Breast epithelium (tissue), 4 donors: ENCODE data around the gene TRAF3IP1. TPM values are rescaled to one million over a fixed set of nuclear protein-coding genes. Genes with fewer than 3 reads are reported as not detected.
A peak's percentile ranks its signal among the peaks of the same experiment; 100 is the strongest.

ENCODE experiments used
- DNase-seq, 2 donors: peaks; one replicate each; pipeline ENCODE4 v3.0.0-alpha.2; 2019; ENCODE audit warnings: low spot score in 2 of 2
- H3K27ac ChIP-seq, 2 donors: fragments of 200-600 bp; sonication (generic) in 1 of 2; one replicate each; pipeline ENCODE4 v1.5.1; 2016 to 2019; ENCODE audit warnings: mild to moderate bottlenecking in 1 of 2
- H3K27me3 ChIP-seq, 2 donors: fragments of 200-600 bp; sonication (generic) in 1 of 2; one replicate each; pipeline versions ENCODE4 v1.5.1 to v1.6.0; 2017 to 2019; ENCODE audit warnings: control low read depth in 1 of 2, mild to moderate bottlenecking in 1 of 2
- H3K36me3 ChIP-seq: fragments of 200-600 bp; one replicate; pipeline ENCODE4 v1.5.1; 2019
- H3K4me1 ChIP-seq, 2 donors: fragments of 200-600 bp; sonication (generic); one replicate each; pipeline ENCODE4 v1.5.1; 2016 to 2019; ENCODE audit warnings: control low read depth in 1 of 2
- H3K4me3 ChIP-seq, 3 donors: fragments of 200-600 bp; sonication (generic); 1 replicate in 2 of 3; 2 replicates in 1 of 3; pipeline ENCODE4 v1.5.1; 2016 to 2019; ENCODE audit warnings: mild to moderate bottlenecking in 3 of 3, moderate library complexity in 2 of 3
- H3K9me3 ChIP-seq, 2 donors: fragments of 200-600 bp; sonication (generic) in 1 of 2; one replicate each; pipeline ENCODE4 v1.5.1; 2016 to 2019; ENCODE audit warnings: control low read depth in 1 of 2
- POLR2A ChIP-seq: fragments of 450-650 bp; IDR thresholded peaks from one replicate; pipeline ENCODE4 v1.6.1; 2016; ENCODE audit warnings: antibody characterized with exemption, mild to moderate bottlenecking, moderate library complexity
- POLR2AphosphoS5 ChIP-seq, 3 donors: sonication (generic); formaldehyde crosslinking; IDR thresholded peaks; one replicate each; pipeline ENCODE4 v1.6.1; 2017; ENCODE audit warnings: antibody characterized with exemption in 3 of 3
- intact Hi-C: fragments of 100-400 bp; cut with DNase I; formaldehyde crosslinking; loops from one replicate; pipeline ENCODE4 v1.15.1; 2023; ENCODE audit warnings: low total_unique reads
- total RNA-seq, 3 donors: library from RNA; depleted of rRNA; stranded (reverse); fragments of >200 nt; gene quantifications; one replicate each; pipeline ENCODE4 v1.1.0, GENCODE V29; 2016
- TF ChIP-seq, protein P1 (sequence below), 3 donors: fragments of 450-650 bp; IDR thresholded peaks; one replicate each; pipeline ENCODE4 v1.5.1; 2016 to 2017; ENCODE audit warnings: antibody characterized with exemption in 3 of 3, mild to moderate bottlenecking in 3 of 3, moderate library complexity in 3 of 3

Gene TRAF3IP1
- total RNA-seq, 3 donors from 2014 or later, result 12.1 to 20.6 (median 15.7) TPM

GRCh38 chr2:238445409-238446190 lies 125.3 kb downstream of the TRAF3IP1 start:
- Histone ChIP-seq H3K9me3 (no peaks in the 10 kb centered on the region), H3K36me3 (peaks cover 3% of the 10 kb centered on the region), H3K4me3 (no peak overlapping the region), H3K27me3 (no peaks in the 10 kb centered on the region), H3K4me1 (peaks cover 0 to 6% of the 10 kb centered on the region in 2 donors), H3K27ac (no peak overlapping the region)
- DNase-seq, result no peak
- no peak for TF ChIP-seq POLR2A
- no peak for TF ChIP-seq POLR2AphosphoS5 (IDR thresholded peaks at IDR 0.05)
- TF ChIP-seq, protein P1, sequence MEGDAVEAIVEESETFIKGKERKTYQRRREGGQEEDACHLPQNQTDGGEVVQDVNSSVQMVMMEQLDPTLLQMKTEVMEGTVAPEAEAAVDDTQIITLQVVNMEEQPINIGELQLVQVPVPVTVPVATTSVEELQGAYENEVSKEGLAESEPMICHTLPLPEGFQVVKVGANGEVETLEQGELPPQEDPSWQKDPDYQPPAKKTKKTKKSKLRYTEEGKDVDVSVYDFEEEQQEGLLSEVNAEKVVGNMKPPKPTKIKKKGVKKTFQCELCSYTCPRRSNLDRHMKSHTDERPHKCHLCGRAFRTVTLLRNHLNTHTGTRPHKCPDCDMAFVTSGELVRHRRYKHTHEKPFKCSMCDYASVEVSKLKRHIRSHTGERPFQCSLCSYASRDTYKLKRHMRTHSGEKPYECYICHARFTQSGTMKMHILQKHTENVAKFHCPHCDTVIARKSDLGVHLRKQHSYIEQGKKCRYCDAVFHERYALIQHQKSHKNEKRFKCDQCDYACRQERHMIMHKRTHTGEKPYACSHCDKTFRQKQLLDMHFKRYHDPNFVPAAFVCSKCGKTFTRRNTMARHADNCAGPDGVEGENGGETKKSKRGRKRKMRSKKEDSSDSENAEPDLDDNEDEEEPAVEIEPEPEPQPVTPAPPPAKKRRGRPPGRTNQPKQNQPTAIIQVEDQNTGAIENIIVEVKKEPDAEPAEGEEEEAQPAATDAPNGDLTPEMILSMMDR (IDR thresholded peaks at IDR 0.05), result no peak
- intact Hi-C loops, result no loop called here

DNA sequence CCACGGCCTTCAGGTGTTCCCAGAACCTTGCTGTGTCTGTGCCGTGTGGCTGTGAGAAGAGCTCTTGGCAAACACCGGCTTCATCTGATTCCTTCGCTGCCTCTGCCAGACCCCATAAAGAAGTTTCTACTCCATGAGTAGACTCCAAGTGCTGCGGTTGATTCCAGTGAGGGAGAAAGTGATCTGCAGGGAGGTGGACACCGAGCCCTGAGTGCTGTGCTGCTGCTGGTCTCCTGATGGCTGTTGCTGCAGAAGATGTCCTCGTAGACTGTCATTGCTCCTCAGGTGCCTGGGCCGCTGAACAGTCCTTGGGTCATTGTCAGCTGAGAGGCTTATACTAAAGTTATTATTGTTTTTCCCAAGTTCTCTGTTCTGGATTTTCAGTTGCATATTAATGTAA lies 126.1 kb downstream of the TRAF3IP1 start:
- no peak for DNase-seq
- no peaks in the 10 kb centered on the region for H3K9me3 ChIP-seq
- no peaks in the 10 kb centered on the region for H3K27me3 ChIP-seq
- no peak overlapping the region for H3K27ac ChIP-seq
- intact Hi-C loops, result no loop called here
- H3K4me3 ChIP-seq, result no peak overlapping the region
- H3K36me3 ChIP-seq, result peaks cover 3% of the 10 kb centered on the region
- peaks cover 0 to 6% of the 10 kb centered on the region in 2 donors for H3K4me1 ChIP-seq
- TF ChIP-seq POLR2A, result no peak
- TF ChIP-seq, protein P1 (IDR thresholded peaks at IDR 0.05), result no peak
- no peak for TF ChIP-seq POLR2AphosphoS5 (IDR thresholded peaks at IDR 0.05)

DNA sequence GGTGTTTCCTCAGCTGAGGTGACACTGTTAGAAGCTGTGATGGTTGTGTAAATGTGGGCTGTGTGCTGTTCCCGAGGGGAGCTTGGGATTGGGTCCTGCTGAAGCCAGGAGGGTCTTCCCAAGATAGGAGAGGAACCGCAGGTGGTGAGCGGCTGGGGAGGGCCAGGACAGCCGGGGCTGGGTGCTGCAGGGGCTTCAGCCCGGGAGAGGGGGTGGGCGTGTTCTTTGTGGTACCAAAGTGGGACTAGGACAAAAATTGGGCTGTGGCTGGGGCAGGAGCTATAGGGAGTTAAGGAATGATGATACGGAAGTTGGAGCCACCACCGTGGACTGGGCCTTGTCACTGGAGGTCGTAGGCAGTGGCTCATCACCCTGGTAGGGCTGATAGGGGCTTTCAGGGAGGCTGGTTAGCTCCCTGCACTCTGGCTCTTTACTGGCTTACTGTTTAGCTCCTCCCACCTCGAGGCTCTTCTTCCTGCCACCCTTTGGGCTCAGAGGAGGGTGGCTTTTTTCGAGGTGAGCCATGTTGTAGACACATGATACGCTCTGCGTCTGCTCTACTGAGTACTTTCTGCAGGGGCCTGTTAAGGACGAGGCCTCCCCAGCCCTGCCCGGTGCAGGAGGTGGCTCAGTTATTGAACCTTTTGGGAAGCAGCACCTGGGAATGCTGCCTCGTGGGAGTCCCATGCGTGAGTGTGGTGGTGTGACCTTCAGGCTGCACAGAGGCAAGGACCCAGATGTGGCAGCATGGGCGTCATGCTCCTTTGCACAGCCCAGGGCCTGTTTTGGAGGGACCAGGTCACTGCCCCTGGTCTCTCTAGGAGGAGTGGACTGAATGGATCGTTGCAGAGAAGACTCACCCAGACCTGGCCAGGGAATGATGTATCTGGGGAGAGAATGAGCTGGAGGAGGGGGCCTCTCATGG lies 128.0 kb downstream of the TRAF3IP1 start:
- TF ChIP-seq POLR2A (no peak), POLR2AphosphoS5 (IDR thresholded peaks at IDR 0.05) (no peak)
- TF ChIP-seq, protein P1 (IDR thresholded peaks at IDR 0.05), result no peak
- no peak overlapping the region for H3K27ac ChIP-seq
- H3K9me3 ChIP-seq, result no peaks in the 10 kb centered on the region
- H3K4me3 ChIP-seq, result no peak overlapping the region
- intact Hi-C loops, result no loop called here
- peaks cover 0 to 6% of the 10 kb centered on the region in 2 donors for H3K4me1 ChIP-seq
- peaks cover 3% of the 10 kb centered on the region for H3K36me3 ChIP-seq
- H3K27me3 ChIP-seq, result no peaks in the 10 kb centered on the region
- no peak for DNase-seq

GRCh38 chr2:238449241-238449640 lies 128.9 kb downstream of the TRAF3IP1 start:
- H3K27me3 ChIP-seq, result no peaks in the 10 kb centered on the region

More at GRCh38 chr2:238449241-238449640, 128.9 kb downstream of the TRAF3IP1 start:
- no peak for DNase-seq
- peaks cover 3% of the 10 kb centered on the region for H3K36me3 ChIP-seq
- peak overlapping the region in 1 of 2 donors; percentile 55 for H3K27ac ChIP-seq
- intact Hi-C loops, result no loop called here
- no peak for TF ChIP-seq POLR2A
- no peak for TF ChIP-seq POLR2AphosphoS5 (IDR thresholded peaks at IDR 0.05)
- TF ChIP-seq, protein P1 (IDR thresholded peaks at IDR 0.05), result no peak
- H3K9me3 ChIP-seq, result no peaks in the 10 kb centered on the region
- no peak overlapping the region for H3K4me3 ChIP-seq
- peaks cover 0 to 6% of the 10 kb centered on the region in 2 donors for H3K4me1 ChIP-seq
